ENCODE measurements around the gene HES6. TPM values are rescaled to one million over a fixed set of nuclear protein-coding genes. Genes with fewer than 3 reads are reported as not detected.

HES6 gene
- total RNA-seq, 1 experiment from 2014 or later = 9.8 TPM

GRCh38 chr2:238226698-238227586 is 12.9 kb downstream of the HES6 start:
- Histone ChIP-seq H3K27me3 (ENCODE audit: low read length) (no peaks in the 10 kb centered on the region), H2AFZ (ENCODE audit: low read length) (no peak overlapping the region), H4K20me1 (ENCODE audit: low read length) (no peaks in the 10 kb centered on the region), H3K9me3 (ENCODE audit: low read length) (no peaks in the 10 kb centered on the region), H3K79me2 (ENCODE audit: low read length) (no peaks in the 10 kb centered on the region), H3K9me2 (replicated peaks; ENCODE audit: low read length) (no peaks in the 10 kb centered on the region), H3K4me1 (ENCODE audit: insufficient read depth, low read length) (no peaks in the 10 kb centered on the region), H3F3A (ENCODE audit: low read length, unreplicated experiment) (no peaks in the 10 kb centered on the region), H3K9ac (ENCODE audit: low read length) (no peak overlapping the region), H3K4me2 (ENCODE audit: low read length) (no peak overlapping the region), H3K4me3 (ENCODE audit: low read length) (no peak overlapping the region), H3K36me3 (ENCODE audit: low read depth, low read length) (no peaks in the 10 kb centered on the region), H3K27ac (ENCODE audit: low read length) (no peak overlapping the region)
- POLR2A ChIA-PET (ENCODE audit: unreplicated experiment) = no interaction called here
- ATAC-seq (no peak), DNase-seq (no peak)
- intact Hi-C loops (cut with micrococcal nuclease) = no loop called here
- no TSS peak for BruUV-seq (replicated peaks)
- CTCF ChIA-PET = no interaction called here
- no peak for TF ChIP-seq CTCF (conservative IDR thresholded peaks at IDR 0.05; ENCODE audit: low read depth, low read length)
- TF ChIP-seq EZH2phosphoT487 (IDR thresholded peaks at IDR 0.05; ENCODE audit: borderline replicate concordance, low read length) = no peak
- no peak for TF ChIP-seq EZH2 (IDR thresholded peaks at IDR 0.05; ENCODE audit: low read length, unreplicated experiment)

GRCh38 chr2:238225911-238226697 is 13.7 kb downstream of the HES6 start:
- ChIA-PET CTCF (no interaction called here), POLR2A (ENCODE audit: unreplicated experiment) (no interaction called here)
- TF ChIP-seq EZH2phosphoT487 (IDR thresholded peaks at IDR 0.05; ENCODE audit: borderline replicate concordance, low read length) (no peak), EZH2 (IDR thresholded peaks at IDR 0.05; ENCODE audit: low read length, unreplicated experiment) (no peak), CTCF (conservative IDR thresholded peaks at IDR 0.05; ENCODE audit: low read depth, low read length) (no peak)
- intact Hi-C loops (cut with micrococcal nuclease) = no loop called here
- ATAC-seq (no peak), DNase-seq (no peak)
- H3K4me2 ChIP-seq (ENCODE audit: low read length) = no peak overlapping the region
- no peak overlapping the region for H3K27ac ChIP-seq (ENCODE audit: low read length)
- H4K20me1 ChIP-seq (ENCODE audit: low read length) = no peaks in the 10 kb centered on the region
- H3K9ac ChIP-seq (ENCODE audit: low read length) = no peak overlapping the region
- no peaks in the 10 kb centered on the region for H3K79me2 ChIP-seq (ENCODE audit: low read length)
- H3F3A ChIP-seq (ENCODE audit: low read length, unreplicated experiment) = no peaks in the 10 kb centered on the region
- H3K4me1 ChIP-seq (ENCODE audit: insufficient read depth, low read length) = no peaks in the 10 kb centered on the region
- no peak overlapping the region for H3K4me3 ChIP-seq (ENCODE audit: low read length)
- H3K9me3 ChIP-seq (ENCODE audit: low read length) = no peaks in the 10 kb centered on the region
- BruUV-seq (replicated peaks) = no TSS peak
- H3K27me3 ChIP-seq (ENCODE audit: low read length) = no peaks in the 10 kb centered on the region
- no peaks in the 10 kb centered on the region for H3K9me2 ChIP-seq (replicated peaks; ENCODE audit: low read length)
- H3K36me3 ChIP-seq (ENCODE audit: low read depth, low read length) = no peaks in the 10 kb centered on the region
- H2AFZ ChIP-seq (ENCODE audit: low read length) = no peak overlapping the region
